GF-D8 (cell line): ENCODE results near the gene MAP3K20.
"Not testable (repeated sequence)": the region's sequence is repeated elsewhere in the genome, so short reads cannot be mapped to it uniquely, and the experiment has no call there.

Experiments
- DNase-seq: peaks from one replicate; lab custom pipeline; 2025; lab: John Stamatoyannopoulos, UW

The MAP3K20 gene

GRCh38 chr2:173087793-173088496 is 12.3 kb downstream of the MAP3K20 start:
- DNase-seq = no peak

- no peak for DNase-seq
These were observed 14.7 kb downstream of the MAP3K20 start for GRCh38 chr2:173090276-173090877.

GRCh38 chr2:173090973-173091660 is 15.5 kb downstream of the MAP3K20 start:
- DNase-seq = no peak

- DNase-seq = no peak
These were observed 16.3 kb downstream of the MAP3K20 start for GRCh38 chr2:173091910-173092309.

- DNase-seq = no peak
These were observed 17.3 kb downstream of the MAP3K20 start for GRCh38 chr2:173092844-173093402.

- DNase-seq = not testable (repeated sequence)
These were observed 18.0 kb downstream of the MAP3K20 start for GRCh38 chr2:173093617-173094016.

GRCh38 chr2:173094731-173095130 is 19.1 kb downstream of the MAP3K20 start:
- no peak for DNase-seq

- DNase-seq = no peak
These were observed 19.7 kb downstream of the MAP3K20 start for GRCh38 chr2:173095356-173095755.

GRCh38 chr2:173099271-173099670 is 23.6 kb downstream of the MAP3K20 start:
- DNase-seq = no peak

- no peak for DNase-seq
These were observed 24.2 kb downstream of the MAP3K20 start for GRCh38 chr2:173099804-173100203.

- no peak for DNase-seq
These were observed 26.0 kb downstream of the MAP3K20 start for GRCh38 chr2:173101687-173102086.

- no peak for DNase-seq
These were observed 28.5 kb downstream of the MAP3K20 start for GRCh38 chr2:173104156-173104555.

GRCh38 chr2:173106959-173107628 is 31.4 kb downstream of the MAP3K20 start:
- no peak for DNase-seq

- DNase-seq = no peak
These were observed 32.0 kb downstream of the MAP3K20 start for GRCh38 chr2:173107629-173108022.

- DNase-seq = no peak
These were observed 33.9 kb downstream of the MAP3K20 start for GRCh38 chr2:173109253-173110188.

GRCh38 chr2:173117678-173118077 is 42.0 kb downstream of the MAP3K20 start:
- DNase-seq = no peak

GRCh38 chr2:173118395-173118794 is 42.7 kb downstream of the MAP3K20 start:
- DNase-seq = no peak

GRCh38 chr2:173119069-173119807 is 43.6 kb downstream of the MAP3K20 start:
- DNase-seq = no peak

GRCh38 chr2:173119944-173120343 is 44.3 kb downstream of the MAP3K20 start:
- DNase-seq = no peak

- DNase-seq = no peak
These were observed 47.3 kb downstream of the MAP3K20 start for GRCh38 chr2:173122936-173123335.

- no peak for DNase-seq
These were observed 48.8 kb downstream of the MAP3K20 start for GRCh38 chr2:173124441-173124840.
